ENCODE data around the gene GPR162.

The GPR162 gene

GRCh38 chr12:6786416-6787094 is 35.1 kb upstream of the GPR162 start:
- DNase-seq (ENCODE audit: insufficient read length, low spot score) (no peak), FAIRE-seq (peak; percentile 4)

- FAIRE-seq (no peak), DNase-seq (ENCODE audit: insufficient read length, low spot score) (no peak)
These were observed 34.3 kb upstream of the GPR162 start for GRCh38 chr12:6787309-6787708.

- DNase-seq (ENCODE audit: insufficient read length, low spot score) (no peak), FAIRE-seq (no peak)
These were observed 32.4 kb upstream of the GPR162 start, which contains the start of gene CD4 for GRCh38 chr12:6788972-6789924. CD4 (plus strand) TSS chr12:6789528; CDS start chr12:6800139, 10,611 bp downstream.

- no peak for FAIRE-seq
- DNase-seq (ENCODE audit: insufficient read length, low spot score), result no peak
These were observed 31.0 kb upstream of the GPR162 start for GRCh38 chr12:6790496-6791150.

GRCh38 chr12:6791931-6792520 is 29.6 kb upstream of the GPR162 start:
- FAIRE-seq, result no peak
- DNase-seq (ENCODE audit: insufficient read length, low spot score), result no peak

- no peak for FAIRE-seq
- DNase-seq (ENCODE audit: insufficient read length, low spot score), result no peak
These were observed 29.0 kb upstream of the GPR162 start for GRCh38 chr12:6792522-6793201.

- DNase-seq (ENCODE audit: insufficient read length, low spot score) (no peak), FAIRE-seq (no peak)
These were observed 26.5 kb upstream of the GPR162 start for GRCh38 chr12:6795088-6795487.

GRCh38 chr12:6796576-6796975 is 25.0 kb upstream of the GPR162 start:
- DNase-seq (ENCODE audit: insufficient read length, low spot score), result no peak
- no peak for FAIRE-seq

GRCh38 chr12:6799147-6799546 is 22.5 kb upstream of the GPR162 start:
- DNase-seq (ENCODE audit: insufficient read length, low spot score), result no peak
- no peak for FAIRE-seq

GRCh38 chr12:6807170-6807569 is 14.5 kb upstream of the GPR162 start:
- DNase-seq (ENCODE audit: insufficient read length, low spot score) (no peak), FAIRE-seq (no peak)

- no peak for FAIRE-seq
- no peak for DNase-seq (ENCODE audit: insufficient read length, low spot score)
These were observed 12.6 kb upstream of the GPR162 start for GRCh38 chr12:6809056-6809455.

GRCh38 chr12:6810758-6811157 is 10.9 kb upstream of the GPR162 start:
- FAIRE-seq, result no peak

GRCh38 chr12:6813363-6813762 is 8.3 kb upstream of the GPR162 start:
- no peak for DNase-seq (ENCODE audit: insufficient read length, low spot score)
- no peak for FAIRE-seq

More at GRCh38 chr12:6810758-6811157, 10.9 kb upstream of the GPR162 start:
- no peak for DNase-seq (ENCODE audit: insufficient read length, low spot score)

- DNase-seq (ENCODE audit: insufficient read length, low spot score) (no peak), FAIRE-seq (no peak)
These were observed 5.0 kb upstream of the GPR162 start for GRCh38 chr12:6816598-6816997.

- FAIRE-seq (no peak), DNase-seq (ENCODE audit: insufficient read length, low spot score) (no peak)
These were observed 4.5 kb upstream of the GPR162 start for GRCh38 chr12:6817098-6817497.

GRCh38 chr12:6817662-6818157 is 3.9 kb upstream of the GPR162 start:
- peak; percentile 100 for FAIRE-seq
- no peak for DNase-seq (ENCODE audit: insufficient read length, low spot score)

- no peak for DNase-seq (ENCODE audit: insufficient read length, low spot score)
- FAIRE-seq, result no peak
These were observed 3.4 kb upstream of the GPR162 start for GRCh38 chr12:6818222-6818621.

- DNase-seq (ENCODE audit: insufficient read length, low spot score), result no peak
- no peak for FAIRE-seq
These were observed 3.0 kb upstream of the GPR162 start for GRCh38 chr12:6818645-6819044.

GRCh38 chr12:6819106-6820030 is 2.3 kb upstream of the GPR162 start:
- FAIRE-seq, result no peak

More at GRCh38 chr12:6819106-6820030, 2.3 kb upstream of the GPR162 start:
- no peak for DNase-seq (ENCODE audit: insufficient read length, low spot score)
